Effector memory CD4-positive, alpha-beta T cell (primary cell): Measurements from ENCODE around the gene NCKAP1.

ENCODE experiments used
- DNase-seq, 3 donors: peaks; one replicate each; pipeline ENCODE4 v3.0.0-alpha.2; 2020
- H3K27ac ChIP-seq: 2 replicates; pipeline ENCODE4 v1.7.0; 2013; ENCODE audit warnings: mild to moderate bottlenecking, low read length, moderate library complexity; ENCODE audit not compliant: insufficient read depth, poor library complexity, severe bottlenecking
- H3K27me3 ChIP-seq: replicated peaks from 2 replicates; pipeline ENCODE4 v1.7.0; 2013; ENCODE audit warnings: mild to moderate bottlenecking, low read length; ENCODE audit not compliant: insufficient read depth, control insufficient read depth, poor library complexity, severe bottlenecking
- H3K36me3 ChIP-seq: 2 replicates; pipeline ENCODE4 v1.7.0; 2013; ENCODE audit warnings: mild to moderate bottlenecking, low read length, moderate library complexity; ENCODE audit not compliant: control insufficient read depth, insufficient read depth
- H3K4me1 ChIP-seq: 2 replicates; pipeline ENCODE4 v1.7.0; 2013; ENCODE audit warnings: low read length, mild to moderate bottlenecking; ENCODE audit not compliant: control insufficient read depth, insufficient read depth, poor library complexity, severe bottlenecking
- H3K4me3 ChIP-seq: 2 replicates; pipeline ENCODE4 v1.7.0; 2013; ENCODE audit warnings: low read length, low read depth, mild to moderate bottlenecking; ENCODE audit not compliant: insufficient read depth, poor library complexity, severe bottlenecking
- H3K9me3 ChIP-seq: 2 replicates; pipeline ENCODE4 v1.7.0; 2013; ENCODE audit warnings: mild to moderate bottlenecking, low read length, moderate library complexity; ENCODE audit not compliant: control insufficient read depth

NCKAP1 gene

DNA sequence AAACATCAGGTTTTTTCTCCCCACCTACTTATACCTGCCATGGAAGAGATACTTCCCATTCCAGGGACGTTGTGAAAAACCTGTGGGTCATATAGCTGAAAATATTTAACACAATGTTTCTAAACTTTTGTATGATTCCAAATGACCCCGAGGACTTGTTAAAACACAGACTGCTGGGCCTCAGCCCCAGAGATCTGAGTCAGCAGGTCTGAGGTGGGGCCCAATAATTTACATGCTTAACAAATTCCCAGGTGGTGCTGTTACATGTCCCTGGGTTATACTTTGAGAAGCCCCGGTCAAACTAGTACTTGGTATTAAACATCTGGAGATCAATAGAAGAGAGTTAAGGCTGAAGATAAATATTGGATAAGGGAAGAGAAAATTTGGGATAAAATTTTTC lies 100.4 kb downstream of the NCKAP1 start:
- Histone ChIP-seq H3K9me3 (no peaks in the 10 kb centered on the region), H3K4me1 (no peaks in the 10 kb centered on the region), H3K27me3 (no peaks in the 10 kb centered on the region), H3K36me3 (peaks cover 3% of the 10 kb centered on the region), H3K27ac (no peak overlapping the region), H3K4me3 (no peak overlapping the region)
- no peak for DNase-seq

DNA sequence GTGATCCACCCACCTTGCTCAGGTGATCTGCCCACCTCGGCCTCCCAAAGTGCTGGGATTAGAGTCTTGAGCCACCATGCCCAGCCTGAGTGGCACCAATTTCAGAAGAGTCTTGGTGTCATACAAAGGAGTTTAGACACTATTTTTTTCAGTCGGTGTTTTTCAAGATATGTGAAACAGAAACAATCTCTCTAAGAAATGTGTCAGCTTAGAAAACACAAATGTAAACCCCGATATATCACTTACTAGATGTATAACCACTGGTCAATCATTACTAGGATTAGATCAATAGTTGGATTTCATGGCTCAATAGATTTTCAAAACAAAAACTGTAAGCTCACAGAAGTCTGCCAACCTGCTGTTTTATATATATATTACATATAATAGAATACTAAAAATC lies 104.6 kb downstream of the NCKAP1 start:
- peaks cover 3% of the 10 kb centered on the region for H3K36me3 ChIP-seq
- H3K27ac ChIP-seq = no peak overlapping the region
- H3K4me3 ChIP-seq = no peak overlapping the region
- H3K27me3 ChIP-seq = no peaks in the 10 kb centered on the region
- no peaks in the 10 kb centered on the region for H3K9me3 ChIP-seq
- no peak for DNase-seq
- H3K4me1 ChIP-seq = no peaks in the 10 kb centered on the region

DNA sequence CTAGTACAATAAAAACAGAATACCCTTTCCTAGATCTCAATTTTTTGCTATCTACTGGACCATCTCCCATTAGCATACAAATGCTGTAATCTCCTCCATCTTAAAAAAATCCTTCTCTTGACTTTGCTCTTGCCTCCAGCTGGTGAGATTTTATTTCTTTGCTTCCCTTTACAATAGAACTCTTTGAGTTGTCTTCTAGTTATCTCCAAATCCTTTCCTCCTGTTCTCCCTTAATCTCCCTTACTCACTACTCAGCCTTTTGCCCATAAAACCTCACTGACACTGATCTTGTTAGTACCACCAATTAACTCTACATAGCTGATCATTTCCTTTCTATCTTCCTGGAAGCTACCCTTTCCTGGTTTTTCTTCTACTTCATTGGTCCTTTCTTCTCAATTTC lies 108.3 kb downstream of the NCKAP1 start:
- H3K4me1 ChIP-seq = no peaks in the 10 kb centered on the region
- DNase-seq = no peak
- H3K36me3 ChIP-seq = no peaks in the 10 kb centered on the region
- no peak overlapping the region for H3K4me3 ChIP-seq
- H3K9me3 ChIP-seq = no peaks in the 10 kb centered on the region
- H3K27ac ChIP-seq = no peak overlapping the region
- H3K27me3 ChIP-seq = no peaks in the 10 kb centered on the region

- DNase-seq = no peak
- Histone ChIP-seq H3K27ac (no peak overlapping the region), H3K27me3 (no peaks in the 10 kb centered on the region), H3K4me1 (no peaks in the 10 kb centered on the region), H3K9me3 (no peaks in the 10 kb centered on the region), H3K4me3 (no peak overlapping the region), H3K36me3 (no peaks in the 10 kb centered on the region)
These were observed 114.0 kb downstream of the NCKAP1 start for GRCh38 chr2:182924306-182924705.

GRCh38 chr2:182921234-182921633 lies 117.0 kb downstream of the NCKAP1 start:
- Histone ChIP-seq H3K4me3 (no peak overlapping the region), H3K36me3 (no peaks in the 10 kb centered on the region), H3K27ac (no peak overlapping the region), H3K27me3 (no peaks in the 10 kb centered on the region), H3K4me1 (no peaks in the 10 kb centered on the region), H3K9me3 (no peaks in the 10 kb centered on the region)
- DNase-seq = no peak

DNA sequence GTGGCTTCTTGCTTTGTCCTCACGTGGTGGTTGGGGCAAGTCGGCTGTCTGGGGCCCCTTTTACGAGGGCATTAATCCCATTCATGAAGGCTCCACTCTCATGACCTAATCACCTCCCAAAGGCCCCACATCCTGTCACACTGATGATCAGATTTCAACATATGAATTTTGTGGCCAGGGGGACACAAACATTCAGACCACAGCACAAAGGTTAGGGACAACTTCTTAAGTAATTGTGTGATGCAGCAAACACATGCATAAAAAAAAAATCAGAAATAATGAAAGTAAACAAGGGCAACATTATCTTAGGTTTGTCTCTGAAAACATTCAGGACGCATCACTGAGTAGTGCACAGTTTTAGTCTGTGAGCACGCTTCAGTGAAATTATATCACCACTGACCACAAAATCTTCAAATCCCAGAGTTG lies 117.6 kb downstream of the NCKAP1 start:
- DNase-seq = no peak
- Histone ChIP-seq H3K27ac (no peak overlapping the region), H3K9me3 (no peaks in the 10 kb centered on the region), H3K36me3 (no peaks in the 10 kb centered on the region), H3K4me3 (no peak overlapping the region), H3K27me3 (no peaks in the 10 kb centered on the region), H3K4me1 (no peaks in the 10 kb centered on the region)

DNA sequence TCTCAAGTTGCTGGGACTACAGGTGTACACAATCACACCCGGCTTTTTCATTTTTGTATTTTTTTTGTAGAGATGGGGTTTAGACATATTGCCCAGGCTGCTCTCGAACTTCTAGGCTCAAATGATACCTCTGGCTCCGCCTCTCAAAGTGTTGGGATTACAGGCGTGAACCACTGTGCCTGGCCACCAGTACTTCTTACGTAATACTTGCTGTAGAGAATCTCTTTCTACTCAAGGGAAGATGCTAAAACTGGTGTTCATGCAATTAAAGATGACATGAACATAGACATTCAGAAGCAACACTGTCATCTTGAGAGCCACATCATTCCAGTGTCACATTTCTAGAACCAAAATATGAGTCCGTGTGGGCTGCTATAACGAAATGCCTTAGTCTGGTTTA lies 118.2 kb downstream of the NCKAP1 start:
- DNase-seq = no peak

DNA sequence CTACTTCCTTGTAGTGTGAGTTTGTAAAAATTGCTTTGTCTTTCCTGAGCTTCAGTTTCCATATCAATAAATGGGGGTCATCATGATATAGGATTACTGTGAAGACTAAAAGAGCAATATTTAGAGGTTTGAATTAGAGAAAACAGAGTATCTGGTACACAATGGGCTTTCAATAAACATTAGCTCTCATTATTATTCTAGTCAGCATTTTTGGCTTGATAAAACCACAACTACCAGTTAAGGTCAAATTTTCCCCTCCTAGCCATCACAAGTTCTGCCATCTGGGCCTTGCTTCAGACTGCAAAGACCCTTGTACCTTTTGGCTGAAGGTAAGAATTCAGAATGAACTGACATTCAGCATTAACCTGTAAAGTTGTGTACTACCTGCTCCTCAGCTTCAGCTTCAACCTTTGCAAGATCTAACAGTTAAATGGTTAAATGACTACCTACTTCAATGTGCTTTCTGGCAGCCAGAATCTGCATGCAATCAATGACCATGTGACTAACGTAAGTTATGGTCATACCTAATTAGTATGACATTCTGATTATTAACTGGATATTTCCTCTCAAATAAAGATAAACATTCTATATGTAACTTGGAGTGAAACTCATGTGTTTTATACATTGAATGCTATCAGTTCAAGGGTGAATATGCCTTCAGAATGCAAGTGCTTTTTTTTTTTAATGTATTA lies 119.2 kb downstream of the NCKAP1 start:
- no peaks in the 10 kb centered on the region for H3K9me3 ChIP-seq
- DNase-seq = no peak
- no peak overlapping the region for H3K27ac ChIP-seq
- H3K4me1 ChIP-seq = no peaks in the 10 kb centered on the region
- no peak overlapping the region for H3K4me3 ChIP-seq
- no peaks in the 10 kb centered on the region for H3K27me3 ChIP-seq
- no peaks in the 10 kb centered on the region for H3K36me3 ChIP-seq

More for the DNA sequence above, 118.2 kb downstream of the NCKAP1 start:
- Histone ChIP-seq H3K4me1 (no peaks in the 10 kb centered on the region), H3K27ac (no peak overlapping the region), H3K27me3 (no peaks in the 10 kb centered on the region), H3K36me3 (no peaks in the 10 kb centered on the region), H3K4me3 (no peak overlapping the region), H3K9me3 (no peaks in the 10 kb centered on the region)

GRCh38 chr2:182917924-182918323 lies 120.3 kb downstream of the NCKAP1 start:
- Histone ChIP-seq H3K27ac (no peak overlapping the region), H3K36me3 (no peaks in the 10 kb centered on the region), H3K27me3 (no peaks in the 10 kb centered on the region), H3K4me3 (no peak overlapping the region), H3K9me3 (no peaks in the 10 kb centered on the region), H3K4me1 (no peaks in the 10 kb centered on the region)
- DNase-seq = no peak

- no peaks in the 10 kb centered on the region for H3K27me3 ChIP-seq
- no peaks in the 10 kb centered on the region for H3K36me3 ChIP-seq
- no peaks in the 10 kb centered on the region for H3K9me3 ChIP-seq
- no peak overlapping the region for H3K27ac ChIP-seq
- H3K4me3 ChIP-seq = no peak overlapping the region
- DNase-seq = no peak
- H3K4me1 ChIP-seq = no peaks in the 10 kb centered on the region
These were observed 121.8 kb downstream of the NCKAP1 start for GRCh38 chr2:182916417-182916816.
